ENCODE measurements around the gene SYNGR3. TPM values are rescaled to one million over a fixed set of nuclear protein-coding genes. Genes with fewer than 3 reads are reported as not detected.
"Not testable (repeated sequence)": the region's sequence is repeated elsewhere in the genome, so short reads cannot be mapped to it uniquely, and the experiment has no call there.

The SYNGR3 gene
- polyA plus RNA-seq, 1 experiment: 1.8 TPM

GRCh38 chr16:2008631-2009163 lies 18.9 kb downstream of the SYNGR3 start:
- no peak for TF ChIP-seq CTCF (IDR thresholded peaks at IDR 0.05; ENCODE audit: low read depth, low read length)
- Histone ChIP-seq H3K27me3 (ENCODE audit: control insufficient read depth, insufficient read depth, low read length) (no peaks in the 10 kb centered on the region), H3K9me3 (ENCODE audit: control insufficient read depth, insufficient read depth, low read length) (no peaks in the 10 kb centered on the region; the same call in 1 of the 2 replicates), H3K4me3 (ENCODE audit: low read depth, low read length) (peak overlapping the region; percentile 64), H3K27ac (ENCODE audit: low read depth, low read length) (peak overlapping the region; percentile 70)
- ChIA-PET POLR2A (interaction anchor here (1.3 to 3.0 kb wide), 2 partner anchors 44 to 147 kb away, joined by 4 to 13 read pairs; partner anchors contain the start of genes RPS2 and TRAF7), CTCF (interaction anchor here (1.0 to 1.6 kb wide), 3 partner anchors 8 to 132 kb away, joined by 4 to 9 read pairs (median 4); no protein-coding TSS in a partner anchor)
- no peak for DNase-seq (ENCODE audit: low read depth, low spot score)

- ChIA-PET POLR2A (interaction anchor here (3.0 kb wide), 1 partner anchor 44 kb away, joined by 13 read pairs; the partner anchor contains the start of gene RPS2), CTCF (interaction anchor here (1.0 to 1.6 kb wide), 3 partner anchors 7 to 131 kb away, joined by 4 to 9 read pairs (median 4); no protein-coding TSS in a partner anchor)
- DNase-seq (ENCODE audit: low read depth, low spot score): no peak
- no peaks in the 10 kb centered on the region for H3K27me3 ChIP-seq (ENCODE audit: control insufficient read depth, insufficient read depth, low read length)
- TF ChIP-seq CTCF (IDR thresholded peaks at IDR 0.05; ENCODE audit: low read depth, low read length): no peak
- no peaks in the 10 kb centered on the region; the same call in 1 of the 2 replicates for H3K9me3 ChIP-seq (ENCODE audit: control insufficient read depth, insufficient read depth, low read length)
- H3K27ac ChIP-seq (ENCODE audit: low read depth, low read length): peak overlapping the region; percentile 70
- H3K4me3 ChIP-seq (ENCODE audit: low read depth, low read length): peak overlapping the region; percentile 64
Observed at GRCh38 chr16:2009164-2009711, 19.5 kb downstream of the SYNGR3 start.

GRCh38 chr16:2009791-2010510 lies 20.2 kb downstream of the SYNGR3 start, which contains the start of gene ZNF598:
Gene ZNF598, minus strand, starts transcription at chr16:2009821.
- peak within 1 kb of the TSS; percentile 70 for H3K27ac ChIP-seq (ENCODE audit: low read depth, low read length)
- CTCF ChIA-PET: no interaction called here
- H3K27me3 ChIP-seq (ENCODE audit: control insufficient read depth, insufficient read depth, low read length): no peaks in the 10 kb centered on the region
- peak within 1 kb of the TSS; percentile 64 for H3K4me3 ChIP-seq (ENCODE audit: low read depth, low read length)
- H3K9me3 ChIP-seq (ENCODE audit: control insufficient read depth, insufficient read depth, low read length): no peaks in the 10 kb centered on the region; the same call in 1 of the 2 replicates
- TF ChIP-seq CTCF (IDR thresholded peaks at IDR 0.05; ENCODE audit: low read depth, low read length): no peak
- POLR2A ChIA-PET: interaction anchor here (3.0 kb wide), 1 partner anchor 45 kb away, joined by 13 read pairs; the partner anchor contains the start of gene RPS2
- DNase-seq (ENCODE audit: low read depth, low spot score): no peak

- not testable (repeated sequence) for DNase-seq (ENCODE audit: low read depth, low spot score); H3K4me3 ChIP-seq (ENCODE audit: low read depth, low read length); H3K27ac ChIP-seq (ENCODE audit: low read depth, low read length); H3K9me3 ChIP-seq (ENCODE audit: control insufficient read depth, insufficient read depth, low read length); H3K27me3 ChIP-seq (ENCODE audit: control insufficient read depth, insufficient read depth, low read length)
- ChIA-PET CTCF (interaction anchor here (0.6 to 1.2 kb wide), 4 partner anchors 11 to 195 kb away, joined by 3 to 9 read pairs (median 3); no protein-coding TSS in a partner anchor), POLR2A (interaction anchor here (0.6 kb wide), 1 partner anchor 27 kb away, joined by 3 read pairs; no protein-coding TSS in a partner anchor)
Observed at GRCh38 chr16:2011726-2012125, 22.0 kb downstream of the SYNGR3 start.

- no peaks in the 10 kb centered on the region for H3K9me3 ChIP-seq (ENCODE audit: control insufficient read depth, insufficient read depth, low read length)
- no peak overlapping the region for H3K27ac ChIP-seq (ENCODE audit: low read depth, low read length)
- ChIA-PET POLR2A (no interaction called here), CTCF (interaction anchor here (1.0 to 1.4 kb wide), 2 partner anchors 9 to 127 kb away, joined by 5 to 9 read pairs; no protein-coding TSS in a partner anchor)
- H3K27me3 ChIP-seq (ENCODE audit: control insufficient read depth, insufficient read depth, low read length): no peaks in the 10 kb centered on the region
- H3K4me3 ChIP-seq (ENCODE audit: low read depth, low read length): no peak overlapping the region
- TF ChIP-seq CTCF (IDR thresholded peaks at IDR 0.05; ENCODE audit: low read depth, low read length): no peak
- DNase-seq (ENCODE audit: low read depth, low spot score): no peak
Observed at GRCh38 chr16:2013527-2013926, 23.8 kb downstream of the SYNGR3 start.
